HL-60 (cell line): Measurements from ENCODE around the gene RUBCNL.

Experiments used
- DNase-seq, 2 experiments: peaks; one replicate each; pipeline ENCODE4 v3.0.0-alpha.2; 2010 to 2020; ENCODE audit warnings: low read depth in 1 of 2, low spot score in 1 of 2
- H3K27ac ChIP-seq: fragments of 250-450 bp; sonication (Bioruptor Pico); replicated peaks from 2 replicates; pipeline ENCODE4 v1.5.1; 2020; ENCODE audit warnings: mild to moderate bottlenecking, moderate library complexity
- H3K27me3 ChIP-seq: fragments of 250-450 bp; sonication (Bioruptor Pico); 2 replicates; pipeline ENCODE4 v1.5.1; 2021; ENCODE audit warnings: mild to moderate bottlenecking, moderate library complexity; ENCODE audit not compliant: insufficient read depth, poor library complexity, severe bottlenecking
- H3K4me3 ChIP-seq: replicated peaks from 2 replicates; pipeline ENCODE4 v1.5.1; 2011; ENCODE audit warnings: mild to moderate bottlenecking, control low read depth, low read length; ENCODE audit not compliant: insufficient read depth
- GABPA ChIP-seq: IDR thresholded peaks from 2 replicates; pipeline ENCODE4 v1.6.1; 2012; ENCODE audit warnings: low read depth
- POLR2AphosphoS5 ChIP-seq: IDR thresholded peaks from 2 replicates; pipeline ENCODE4 v1.6.1; 2012; ENCODE audit warnings: low read depth
- SPI1 ChIP-seq: IDR thresholded peaks from 2 replicates; pipeline ENCODE4 v1.6.1; 2012; ENCODE audit warnings: low read depth, mild to moderate bottlenecking, borderline replicate concordance
- TF ChIP-seq, protein P1 (sequence below): IDR thresholded peaks from one replicate; pipeline ENCODE4 v1.5.1; 2011; ENCODE audit warnings: low read length, control low read depth, inconsistent platforms; ENCODE audit not compliant: insufficient read depth
- TF ChIP-seq, protein P2 (sequence below): IDR thresholded peaks from 2 replicates; pipeline ENCODE4 v1.6.1; 2012; ENCODE audit warnings: low read depth; ENCODE audit not compliant: insufficient replicate concordance

RUBCNL gene

DNA sequence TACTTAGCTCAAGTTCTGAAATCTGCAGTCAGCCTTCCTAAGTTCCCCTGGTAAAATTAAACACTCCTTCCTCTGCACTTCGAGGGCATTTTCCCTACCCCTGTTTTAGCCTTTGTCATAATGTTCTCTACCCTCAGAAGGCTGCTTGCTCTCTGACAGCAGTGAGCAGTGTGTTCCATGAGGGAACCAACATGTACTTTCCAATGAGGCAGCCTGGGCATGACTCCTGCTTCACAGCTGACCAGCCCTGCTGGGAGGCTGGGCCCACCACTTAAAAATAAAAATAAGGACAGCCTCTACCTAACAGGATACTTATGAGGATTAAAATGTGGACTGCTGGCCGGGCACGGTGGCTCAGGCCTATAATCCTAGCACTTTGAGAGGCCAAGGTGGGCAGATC is 26.4 kb downstream of the RUBCNL start:
- no peak for DNase-seq
- Histone ChIP-seq H3K27ac (no peak overlapping the region), H3K4me3 (no peak overlapping the region), H3K27me3 (no peaks in the 10 kb centered on the region)
- TF ChIP-seq, protein P1, sequence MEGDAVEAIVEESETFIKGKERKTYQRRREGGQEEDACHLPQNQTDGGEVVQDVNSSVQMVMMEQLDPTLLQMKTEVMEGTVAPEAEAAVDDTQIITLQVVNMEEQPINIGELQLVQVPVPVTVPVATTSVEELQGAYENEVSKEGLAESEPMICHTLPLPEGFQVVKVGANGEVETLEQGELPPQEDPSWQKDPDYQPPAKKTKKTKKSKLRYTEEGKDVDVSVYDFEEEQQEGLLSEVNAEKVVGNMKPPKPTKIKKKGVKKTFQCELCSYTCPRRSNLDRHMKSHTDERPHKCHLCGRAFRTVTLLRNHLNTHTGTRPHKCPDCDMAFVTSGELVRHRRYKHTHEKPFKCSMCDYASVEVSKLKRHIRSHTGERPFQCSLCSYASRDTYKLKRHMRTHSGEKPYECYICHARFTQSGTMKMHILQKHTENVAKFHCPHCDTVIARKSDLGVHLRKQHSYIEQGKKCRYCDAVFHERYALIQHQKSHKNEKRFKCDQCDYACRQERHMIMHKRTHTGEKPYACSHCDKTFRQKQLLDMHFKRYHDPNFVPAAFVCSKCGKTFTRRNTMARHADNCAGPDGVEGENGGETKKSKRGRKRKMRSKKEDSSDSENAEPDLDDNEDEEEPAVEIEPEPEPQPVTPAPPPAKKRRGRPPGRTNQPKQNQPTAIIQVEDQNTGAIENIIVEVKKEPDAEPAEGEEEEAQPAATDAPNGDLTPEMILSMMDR, result no peak
- TF ChIP-seq, protein P2, sequence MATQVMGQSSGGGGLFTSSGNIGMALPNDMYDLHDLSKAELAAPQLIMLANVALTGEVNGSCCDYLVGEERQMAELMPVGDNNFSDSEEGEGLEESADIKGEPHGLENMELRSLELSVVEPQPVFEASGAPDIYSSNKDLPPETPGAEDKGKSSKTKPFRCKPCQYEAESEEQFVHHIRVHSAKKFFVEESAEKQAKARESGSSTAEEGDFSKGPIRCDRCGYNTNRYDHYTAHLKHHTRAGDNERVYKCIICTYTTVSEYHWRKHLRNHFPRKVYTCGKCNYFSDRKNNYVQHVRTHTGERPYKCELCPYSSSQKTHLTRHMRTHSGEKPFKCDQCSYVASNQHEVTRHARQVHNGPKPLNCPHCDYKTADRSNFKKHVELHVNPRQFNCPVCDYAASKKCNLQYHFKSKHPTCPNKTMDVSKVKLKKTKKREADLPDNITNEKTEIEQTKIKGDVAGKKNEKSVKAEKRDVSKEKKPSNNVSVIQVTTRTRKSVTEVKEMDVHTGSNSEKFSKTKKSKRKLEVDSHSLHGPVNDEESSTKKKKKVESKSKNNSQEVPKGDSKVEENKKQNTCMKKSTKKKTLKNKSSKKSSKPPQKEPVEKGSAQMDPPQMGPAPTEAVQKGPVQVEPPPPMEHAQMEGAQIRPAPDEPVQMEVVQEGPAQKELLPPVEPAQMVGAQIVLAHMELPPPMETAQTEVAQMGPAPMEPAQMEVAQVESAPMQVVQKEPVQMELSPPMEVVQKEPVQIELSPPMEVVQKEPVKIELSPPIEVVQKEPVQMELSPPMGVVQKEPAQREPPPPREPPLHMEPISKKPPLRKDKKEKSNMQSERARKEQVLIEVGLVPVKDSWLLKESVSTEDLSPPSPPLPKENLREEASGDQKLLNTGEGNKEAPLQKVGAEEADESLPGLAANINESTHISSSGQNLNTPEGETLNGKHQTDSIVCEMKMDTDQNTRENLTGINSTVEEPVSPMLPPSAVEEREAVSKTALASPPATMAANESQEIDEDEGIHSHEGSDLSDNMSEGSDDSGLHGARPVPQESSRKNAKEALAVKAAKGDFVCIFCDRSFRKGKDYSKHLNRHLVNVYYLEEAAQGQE, result no peak
- no peak for TF ChIP-seq GABPA
- no peak for TF ChIP-seq SPI1
- no peak for TF ChIP-seq POLR2AphosphoS5

DNA sequence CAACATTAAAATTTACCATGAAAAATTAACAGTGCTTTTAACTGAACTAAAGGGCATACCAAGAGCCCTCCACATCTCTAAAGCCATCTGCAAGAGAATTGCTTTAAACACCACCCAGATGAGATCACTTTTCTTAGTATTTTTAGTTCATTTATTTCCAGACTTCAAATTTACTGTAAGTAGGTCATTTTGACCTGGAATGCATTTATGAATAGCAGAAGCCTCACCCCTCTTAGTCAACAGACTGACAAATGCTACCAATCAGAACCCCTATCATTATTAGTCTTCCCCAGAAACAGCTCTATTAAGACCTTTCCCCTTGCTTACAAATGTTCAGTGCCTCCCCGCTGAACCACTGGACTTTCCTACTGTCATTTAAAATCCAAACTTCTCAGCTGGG is 27.3 kb downstream of the RUBCNL start:
- Histone ChIP-seq H3K4me3 (no peak overlapping the region), H3K27ac (no peak overlapping the region), H3K27me3 (no peaks in the 10 kb centered on the region)
- DNase-seq, result no peak
- TF ChIP-seq POLR2AphosphoS5, result no peak
- TF ChIP-seq, protein P1, result no peak
- TF ChIP-seq, protein P2, result no peak
- no peak for TF ChIP-seq SPI1
- TF ChIP-seq GABPA, result no peak

GRCh38 chr13:46355901-46356590 is 31.0 kb downstream of the RUBCNL start:
- no peak overlapping the region for H3K27ac ChIP-seq
- no peak for DNase-seq
- no peak overlapping the region for H3K4me3 ChIP-seq
- H3K27me3 ChIP-seq, result no peaks in the 10 kb centered on the region
- TF ChIP-seq GABPA (no peak), SPI1 (no peak), POLR2AphosphoS5 (no peak)
- TF ChIP-seq, protein P1, result no peak
- TF ChIP-seq, protein P2, result no peak
